ENCODE data around the gene IFIH1.
A peak's percentile ranks its signal among the peaks of the same experiment; 100 is the strongest.

Gene IFIH1

GRCh38 chr2:162327134-162327769 lies 8.8 kb upstream of the IFIH1 start:
- CTCF ChIA-PET: interaction anchor here (1.6 to 1.8 kb wide), 2 partner anchors 9 to 15 kb away, joined by 4 to 6 read pairs; partner anchors contain the start of gene IFIH1
- H3K9me3 ChIP-seq (ENCODE audit: control extremely low read depth in 1 of 5, control insufficient read depth in 4 of 5, insufficient read depth in 2 of 5, low read depth in 1 of 5, low read length in 4 of 5): no peaks in the 10 kb centered on the region
- 80% methylated on average over 3 of the region's 5 CpGs for WGBS (ENCODE audit: insufficient coverage)
- peaks cover 0 to 2% (median 1%) of the 10 kb centered on the region in 4 experiments for H3K4me1 ChIP-seq (ENCODE audit: control extremely low read depth in 1 of 4, control insufficient read depth in 4 of 4, insufficient read depth in 4 of 4, low read length in 3 of 4)
- DNase-seq: peak in 2 of 3 donors; percentile 50 to 51
- no peak overlapping the region for H3K27ac ChIP-seq (ENCODE audit: insufficient read depth in 1 of 2, low read depth in 1 of 2, low read length in 2 of 2, poor library complexity in 1 of 2, severe bottlenecking in 2 of 2)
- H3K36me3 ChIP-seq (ENCODE audit: control insufficient read depth in 4 of 4, insufficient read depth in 4 of 4, low read length in 3 of 4): no peaks in the 10 kb centered on the region
- H3K27me3 ChIP-seq (replicated peaks in 2 of 5; ENCODE audit: control insufficient read depth in 4 of 5, insufficient read depth in 5 of 5, low read length in 4 of 5): no peaks in the 10 kb centered on the region
- H3K4me3 ChIP-seq (ENCODE audit: control insufficient read depth in 1 of 7, extremely low read depth in 1 of 7, insufficient read depth in 4 of 7, low read depth in 2 of 7, low read length in 6 of 7): no peak overlapping the region
- POLR2A ChIA-PET: interaction anchor here (0.7 to 1.6 kb wide), 2 partner anchors 9 to 49 kb away, joined by 3 to 9 read pairs; partner anchors contain the start of gene IFIH1

GRCh38 chr2:162324953-162325352 lies 6.5 kb upstream of the IFIH1 start:
- Histone ChIP-seq H3K27me3 (replicated peaks in 2 of 5; ENCODE audit: control insufficient read depth in 4 of 5, insufficient read depth in 5 of 5, low read length in 4 of 5) (no peaks in the 10 kb centered on the region), H3K27ac (ENCODE audit: insufficient read depth in 1 of 2, low read depth in 1 of 2, low read length in 2 of 2, poor library complexity in 1 of 2, severe bottlenecking in 2 of 2) (no peak overlapping the region), H3K4me1 (ENCODE audit: control extremely low read depth in 1 of 4, control insufficient read depth in 4 of 4, insufficient read depth in 4 of 4, low read length in 3 of 4) (peaks cover 0 to 15% (median 3%) of the 10 kb centered on the region in 4 experiments), H3K4me3 (ENCODE audit: control insufficient read depth in 1 of 7, extremely low read depth in 1 of 7, insufficient read depth in 4 of 7, low read depth in 2 of 7, low read length in 6 of 7) (no peak overlapping the region), H3K9me3 (ENCODE audit: control extremely low read depth in 1 of 5, control insufficient read depth in 4 of 5, insufficient read depth in 2 of 5, low read depth in 1 of 5, low read length in 4 of 5) (no peaks in the 10 kb centered on the region), H3K36me3 (ENCODE audit: control insufficient read depth in 4 of 4, insufficient read depth in 4 of 4, low read length in 3 of 4) (no peaks in the 10 kb centered on the region)
- WGBS (ENCODE audit: insufficient coverage): 100% methylated on average over 1 of the region's 1 CpG
- ChIA-PET POLR2A (no interaction called here), CTCF (interaction anchor here (1.9 kb wide), 1 partner anchor 9 kb away, joined by 7 read pairs; no protein-coding TSS in a partner anchor)
- no peak for DNase-seq

GRCh38 chr2:162320864-162321517 lies 2.5 kb upstream of the IFIH1 start:
- no peak for DNase-seq
- Histone ChIP-seq H3K4me1 (ENCODE audit: control extremely low read depth in 1 of 4, control insufficient read depth in 4 of 4, insufficient read depth in 4 of 4, low read length in 3 of 4) (peaks cover 10 to 42% (median 28%) of the 10 kb centered on the region in 4 experiments), H3K27ac (ENCODE audit: insufficient read depth in 1 of 2, low read depth in 1 of 2, low read length in 2 of 2, poor library complexity in 1 of 2, severe bottlenecking in 2 of 2) (no peak overlapping the region), H3K9me3 (ENCODE audit: control extremely low read depth in 1 of 5, control insufficient read depth in 4 of 5, insufficient read depth in 2 of 5, low read depth in 1 of 5, low read length in 4 of 5) (no peaks in the 10 kb centered on the region), H3K36me3 (ENCODE audit: control insufficient read depth in 4 of 4, insufficient read depth in 4 of 4, low read length in 3 of 4) (no peaks in the 10 kb centered on the region), H3K4me3 (ENCODE audit: control insufficient read depth in 1 of 7, extremely low read depth in 1 of 7, insufficient read depth in 4 of 7, low read depth in 2 of 7, low read length in 6 of 7) (no peak overlapping the region), H3K27me3 (replicated peaks in 2 of 5; ENCODE audit: control insufficient read depth in 4 of 5, insufficient read depth in 5 of 5, low read length in 4 of 5) (no peaks in the 10 kb centered on the region)
- WGBS (ENCODE audit: insufficient coverage): 100% methylated on average over 1 of the region's 1 CpG
- ChIA-PET POLR2A (no interaction called here), CTCF (interaction anchor here (4.3 kb wide), 1 partner anchor 13 kb away, joined by 34 read pairs; no protein-coding TSS in a partner anchor)

- peak overlapping the region; percentile 98 to 99 for H3K27ac ChIP-seq (ENCODE audit: insufficient read depth in 1 of 2, low read depth in 1 of 2, low read length in 2 of 2, poor library complexity in 1 of 2, severe bottlenecking in 2 of 2)
- DNase-seq: peak in 2 of 3 donors; percentile 41 to 44
- H3K27me3 ChIP-seq (replicated peaks in 2 of 5; ENCODE audit: control insufficient read depth in 4 of 5, insufficient read depth in 5 of 5, low read length in 4 of 5): no peaks in the 10 kb centered on the region
- H3K9me3 ChIP-seq (ENCODE audit: control extremely low read depth in 1 of 5, control insufficient read depth in 4 of 5, insufficient read depth in 2 of 5, low read depth in 1 of 5, low read length in 4 of 5): no peaks in the 10 kb centered on the region
- peak overlapping the region; percentile 87 to 100 (median 96) for H3K4me3 ChIP-seq (ENCODE audit: control insufficient read depth in 1 of 7, extremely low read depth in 1 of 7, insufficient read depth in 4 of 7, low read depth in 2 of 7, low read length in 6 of 7)
- H3K36me3 ChIP-seq (ENCODE audit: control insufficient read depth in 4 of 4, insufficient read depth in 4 of 4, low read length in 3 of 4): no peaks in the 10 kb centered on the region
- WGBS (ENCODE audit: insufficient coverage): 0% methylated on average over 15 of the region's 16 CpGs
- ChIA-PET CTCF (interaction anchor here (0.7 to 4.3 kb wide), 12 partner anchors 10 to 41 kb away, joined by 3 to 34 read pairs (median 4); partner anchors contain the start of gene GCA), POLR2A (interaction anchor here (0.9 to 2.3 kb wide), 6 partner anchors 10 to 26 kb away, joined by 3 to 9 read pairs (median 6); partner anchors contain the start of gene GCA)
- peaks cover 13 to 51% (median 32%) of the 10 kb centered on the region in 4 experiments for H3K4me1 ChIP-seq (ENCODE audit: control extremely low read depth in 1 of 4, control insufficient read depth in 4 of 4, insufficient read depth in 4 of 4, low read length in 3 of 4)
Measured at GRCh38 chr2:162317861-162318327, 590 bp downstream of the IFIH1 start.

- Histone ChIP-seq H3K27ac (ENCODE audit: insufficient read depth in 1 of 2, low read depth in 1 of 2, low read length in 2 of 2, poor library complexity in 1 of 2, severe bottlenecking in 2 of 2) (peak overlapping the region; percentile 98 to 99), H3K9me3 (ENCODE audit: control extremely low read depth in 1 of 5, control insufficient read depth in 4 of 5, insufficient read depth in 2 of 5, low read depth in 1 of 5, low read length in 4 of 5) (no peaks in the 10 kb centered on the region), H3K27me3 (replicated peaks in 2 of 5; ENCODE audit: control insufficient read depth in 4 of 5, insufficient read depth in 5 of 5, low read length in 4 of 5) (no peaks in the 10 kb centered on the region), H3K36me3 (ENCODE audit: control insufficient read depth in 4 of 4, insufficient read depth in 4 of 4, low read length in 3 of 4) (no peaks in the 10 kb centered on the region), H3K4me3 (ENCODE audit: control insufficient read depth in 1 of 7, extremely low read depth in 1 of 7, insufficient read depth in 4 of 7, low read depth in 2 of 7, low read length in 6 of 7) (peak overlapping the region; percentile 87 to 100 (median 96)), H3K4me1 (ENCODE audit: control extremely low read depth in 1 of 4, control insufficient read depth in 4 of 4, insufficient read depth in 4 of 4, low read length in 3 of 4) (peaks cover 13 to 51% (median 32%) of the 10 kb centered on the region in 4 experiments)
- WGBS (ENCODE audit: insufficient coverage): 100% methylated on average over 1 of the region's 3 CpGs
- ChIA-PET CTCF (interaction anchor here (0.7 to 4.3 kb wide), 7 partner anchors 12 to 40 kb away, joined by 3 to 34 read pairs (median 3); no protein-coding TSS in a partner anchor), POLR2A (interaction anchor here (2.3 kb wide), 1 partner anchor 11 kb away, joined by 9 read pairs; no protein-coding TSS in a partner anchor)
- DNase-seq: no peak
Measured at GRCh38 chr2:162317058-162317742, 1.3 kb downstream of the IFIH1 start.

- Histone ChIP-seq H3K36me3 (ENCODE audit: control insufficient read depth in 4 of 4, insufficient read depth in 4 of 4, low read length in 3 of 4) (no peaks in the 10 kb centered on the region), H3K4me1 (ENCODE audit: control extremely low read depth in 1 of 4, control insufficient read depth in 4 of 4, insufficient read depth in 4 of 4, low read length in 3 of 4) (peaks cover 13 to 51% (median 32%) of the 10 kb centered on the region in 4 experiments), H3K4me3 (ENCODE audit: control insufficient read depth in 1 of 7, extremely low read depth in 1 of 7, insufficient read depth in 4 of 7, low read depth in 2 of 7, low read length in 6 of 7) (peak overlapping the region in 6 of 7 experiments; percentile 87 to 100 (median 98)), H3K27me3 (replicated peaks in 2 of 5; ENCODE audit: control insufficient read depth in 4 of 5, insufficient read depth in 5 of 5, low read length in 4 of 5) (no peaks in the 10 kb centered on the region), H3K9me3 (ENCODE audit: control extremely low read depth in 1 of 5, control insufficient read depth in 4 of 5, insufficient read depth in 2 of 5, low read depth in 1 of 5, low read length in 4 of 5) (no peaks in the 10 kb centered on the region), H3K27ac (ENCODE audit: insufficient read depth in 1 of 2, low read depth in 1 of 2, low read length in 2 of 2, poor library complexity in 1 of 2, severe bottlenecking in 2 of 2) (no peak overlapping the region)
- ChIA-PET CTCF (interaction anchor here (1.0 to 10.1 kb wide), 6 partner anchors 12 to 39 kb away, joined by 3 to 96 read pairs (median 8); no protein-coding TSS in a partner anchor), POLR2A (no interaction called here)
- WGBS (ENCODE audit: insufficient coverage): 60% methylated on average over 2 of the region's 2 CpGs
- DNase-seq: no peak
Measured at GRCh38 chr2:162316590-162316989, 1.9 kb downstream of the IFIH1 start.

All from common myeloid progenitor, CD34-positive (primary cell).